ENCODE results near the gene SCAF11.

The SCAF11 gene

GRCh38 chr12:45912774-45913173 lies 77.6 kb downstream of the SCAF11 start:
- no peak for DNase-seq

- DNase-seq: no peak
These were observed 81.2 kb downstream of the SCAF11 start for GRCh38 chr12:45909041-45909713.

DNA sequence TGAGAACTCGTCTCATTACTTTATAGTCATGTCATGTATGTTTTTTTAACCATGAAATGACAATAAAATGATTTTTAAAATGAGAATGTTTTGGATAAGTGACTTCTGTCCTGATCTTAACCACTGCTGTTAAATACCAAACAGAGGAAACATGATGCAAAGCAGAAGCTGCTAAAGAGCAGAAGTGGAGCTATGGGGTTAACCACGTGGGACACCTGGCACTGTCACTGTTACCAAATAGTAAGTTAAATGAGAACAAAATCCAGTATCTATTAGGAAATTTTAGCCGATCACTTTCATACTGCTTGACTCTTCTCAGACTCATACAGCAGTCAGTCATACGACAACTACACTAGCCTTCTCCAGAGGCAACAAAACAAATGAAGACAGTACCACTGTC lies 82.4 kb downstream of the SCAF11 start:
- peak; percentile 11 to 47 (median 33) for DNase-seq

DNA sequence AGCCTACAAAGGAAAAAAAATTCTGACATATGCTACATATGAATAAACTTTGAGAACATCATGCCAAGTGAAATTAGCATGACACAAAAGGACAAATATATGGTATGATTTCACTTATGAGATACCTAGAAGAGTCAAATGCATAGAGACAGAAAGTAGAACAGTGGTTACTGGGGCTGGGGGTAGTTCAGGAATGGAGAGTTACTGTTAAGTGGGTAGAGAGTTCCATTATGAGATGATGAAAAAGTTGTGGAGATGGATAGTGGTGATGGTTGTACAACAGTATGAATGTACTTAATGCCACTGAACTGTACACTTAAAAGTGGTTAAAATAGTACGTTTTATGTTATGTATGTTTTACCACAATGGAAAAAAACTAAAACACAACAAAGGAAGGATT lies 92.3 kb downstream of the SCAF11 start:
- no peak for DNase-seq

GRCh38 chr12:45895961-45896360 lies 94.4 kb downstream of the SCAF11 start:
- DNase-seq: no peak

DNA sequence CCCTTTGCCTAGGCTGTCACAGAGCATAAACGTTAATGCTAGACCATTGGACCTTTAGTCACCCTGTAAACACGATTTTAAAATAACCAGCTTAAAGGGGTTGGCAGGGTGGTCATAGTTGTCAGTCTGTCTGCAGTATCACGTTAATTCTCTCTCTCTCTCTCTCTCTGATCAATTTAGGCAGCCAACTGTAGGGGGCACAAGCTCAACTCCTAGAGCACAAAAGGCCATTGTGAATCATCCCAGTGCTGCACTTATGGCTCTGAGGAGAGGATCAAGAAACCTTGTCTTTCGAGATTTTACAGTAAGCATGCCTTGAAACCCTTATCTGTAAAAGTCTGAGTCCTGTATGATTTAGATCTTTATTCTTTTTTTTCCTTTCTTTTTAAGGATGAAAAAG lies 97.1 kb downstream of the SCAF11 start:
- no peak for DNase-seq

- DNase-seq: no peak
These were observed 100.1 kb downstream of the SCAF11 start for GRCh38 chr12:45890276-45890675.

DNA sequence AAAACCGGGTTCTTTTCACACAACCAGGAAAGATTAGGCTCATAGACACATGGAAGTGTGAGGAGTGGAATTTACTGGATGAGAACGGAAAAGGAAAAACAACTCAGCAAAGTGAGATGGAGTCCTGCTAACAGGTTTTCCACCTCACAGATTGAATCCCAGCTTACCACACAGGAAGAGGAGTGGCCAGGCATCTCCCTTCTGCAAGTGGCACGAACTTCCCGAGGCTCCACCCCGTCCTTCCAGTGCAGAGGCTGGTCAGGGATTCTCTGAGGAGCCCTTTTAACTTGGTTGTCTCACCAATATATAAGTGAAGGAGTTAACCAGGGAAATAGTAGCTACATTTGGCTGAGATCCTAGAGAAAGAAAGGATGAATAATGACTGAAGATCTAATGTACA lies 102.8 kb downstream of the SCAF11 start:
- no peak for DNase-seq

DNA sequence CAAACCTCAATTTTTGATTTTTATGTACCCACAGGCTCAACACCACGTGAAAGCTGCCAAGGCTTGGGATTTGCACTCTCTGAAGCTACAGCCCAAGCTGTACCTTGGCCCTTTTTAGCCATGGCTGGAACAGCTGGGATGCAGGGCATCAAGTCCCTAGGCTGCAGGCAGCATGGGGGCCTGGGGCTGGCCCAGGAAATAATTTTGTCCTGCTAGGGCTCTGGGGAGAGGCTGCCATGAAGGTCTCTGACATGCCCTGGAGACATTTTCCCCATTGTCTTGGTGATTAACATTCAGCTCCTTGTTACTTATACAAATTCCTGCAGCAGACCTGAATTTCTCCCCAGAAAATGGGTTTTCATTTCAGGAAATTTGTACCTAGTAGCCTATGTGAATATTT lies 103.7 kb downstream of the SCAF11 start:
- DNase-seq: no peak

DNA sequence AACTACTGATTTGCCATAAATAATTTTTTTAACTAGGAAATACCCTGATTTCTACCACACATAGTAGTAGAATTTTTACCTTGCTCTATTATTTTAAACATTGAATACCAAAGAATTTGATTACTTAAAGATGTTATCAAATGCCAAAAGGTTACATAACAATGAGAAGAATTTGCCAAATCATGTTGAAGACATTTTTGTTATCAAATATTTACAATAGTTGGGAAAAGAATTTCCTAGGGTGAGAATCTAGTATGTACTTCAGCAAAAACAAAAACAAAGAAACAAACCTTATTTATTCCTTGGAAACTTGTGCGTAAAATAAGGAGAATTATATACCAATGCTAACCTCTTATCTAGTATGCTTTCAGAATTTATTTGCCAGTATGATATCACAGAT lies 107.2 kb downstream of the SCAF11 start:
- no peak for DNase-seq

GRCh38 chr12:45880533-45880932 lies 109.8 kb downstream of the SCAF11 start:
- DNase-seq: no peak

- no peak for DNase-seq
These were observed 110.9 kb downstream of the SCAF11 start for GRCh38 chr12:45879363-45879895.

- DNase-seq: no peak
These were observed 111.6 kb downstream of the SCAF11 start for GRCh38 chr12:45878630-45879255.

DNA sequence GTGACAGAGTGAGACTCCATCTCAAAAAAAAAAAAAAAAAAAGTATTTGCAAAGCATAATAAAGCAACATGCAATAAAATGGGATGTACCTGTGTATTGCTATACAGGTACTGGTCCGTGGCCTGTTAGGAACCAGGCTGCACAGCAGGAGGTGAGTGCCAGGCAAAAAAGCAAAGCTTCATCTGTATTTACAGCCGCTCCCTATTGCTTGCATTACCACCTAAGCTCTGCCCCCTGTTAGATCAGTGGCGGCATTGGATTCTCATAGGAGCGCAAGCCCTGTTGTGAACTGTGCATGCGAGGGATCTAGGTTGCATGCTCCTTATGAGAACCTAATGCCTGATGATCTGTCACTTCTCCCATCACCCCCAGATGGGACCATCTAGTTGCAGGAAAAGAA lies 113.3 kb downstream of the SCAF11 start:
- DNase-seq: no peak

GRCh38 chr12:45872446-45872845 lies 117.9 kb downstream of the SCAF11 start:
- peak in 3 of 4 experiments; percentile 3 to 12 (median 3) for DNase-seq

Data from suppressor macrophage (primary cell).